CD4-positive, alpha-beta T cell treated with Interleukin-17A for 1 hour (primary cell): Measurements from ENCODE around the gene ZNF625.
A peak's percentile ranks its signal among the peaks of the same experiment; 100 is the strongest.

ENCODE experiments used
- DNase-seq: peaks from one replicate; pipeline ENCODE4 v3.0.0-alpha.2; 2020

Gene ZNF625

DNA sequence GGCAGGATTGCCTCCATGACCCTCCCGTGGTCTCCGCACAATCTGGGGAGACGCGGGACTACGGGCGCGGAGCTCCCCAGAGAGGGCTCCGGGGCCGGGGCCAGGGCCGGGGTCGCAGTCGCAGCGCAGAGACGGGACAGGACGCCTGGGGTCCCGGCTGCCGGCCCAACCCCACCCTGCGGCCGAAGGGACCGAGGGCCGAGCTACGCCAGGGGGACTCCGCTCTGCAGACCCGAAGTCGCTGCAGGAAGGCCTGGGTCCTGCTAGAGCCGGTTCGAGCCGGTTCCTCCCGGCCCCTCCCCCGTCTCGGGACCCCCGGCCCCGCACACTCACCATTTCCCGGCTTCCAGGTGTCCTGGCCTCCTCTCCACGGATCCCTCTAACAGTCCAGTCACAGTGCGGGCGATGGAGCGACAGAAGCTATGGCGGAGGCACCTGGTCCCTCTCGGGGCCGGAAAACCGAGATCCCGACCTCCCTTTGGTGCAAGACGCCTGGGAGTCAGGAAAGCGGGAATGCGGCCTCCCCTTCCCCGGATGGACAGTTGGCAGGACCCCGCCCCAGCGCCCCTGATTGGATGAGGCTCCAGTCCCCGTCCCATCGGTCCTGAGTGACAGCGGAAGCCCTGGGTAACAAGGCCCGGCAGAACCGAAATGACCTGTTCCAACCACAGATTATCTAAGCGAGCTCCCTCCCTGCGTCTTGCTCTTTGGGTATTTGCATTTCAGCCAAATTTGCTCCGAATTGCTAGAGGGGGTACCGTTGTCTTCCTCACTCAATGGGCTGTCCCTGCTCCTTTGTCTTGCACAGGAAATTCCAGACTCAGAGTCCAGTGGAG lies at the start of gene ZNF625:
ZNF625 (minus strand) TSS at position 512 of the 836 bp plus-strand sequence; CDS start at position 336, 176 bp downstream.
- DNase-seq = peak; percentile 18

GRCh38 chr19:12205296-12205695 lies 48.8 kb upstream of the ZNF625 start:
- no peak for DNase-seq

DNA sequence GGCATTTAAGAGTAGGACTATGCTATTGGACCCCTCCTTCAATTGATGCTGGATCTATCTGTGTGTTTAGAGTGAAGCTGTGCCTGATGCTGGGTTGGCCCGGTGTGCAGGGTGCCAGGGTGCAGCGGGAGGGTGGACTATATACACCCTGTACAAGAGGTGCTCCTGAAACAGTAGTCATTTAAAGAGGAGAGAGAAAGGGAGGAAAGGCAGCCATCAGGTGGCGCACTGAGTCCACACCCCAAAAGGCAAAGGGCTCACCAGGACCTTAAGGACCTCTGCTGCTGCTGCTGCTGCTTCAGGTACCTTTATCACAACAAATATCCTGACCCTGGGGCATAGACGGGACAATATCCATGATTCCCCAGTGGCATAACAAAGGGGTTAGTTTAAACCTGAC lies 45.7 kb upstream of the ZNF625 start:
- DNase-seq = peak; percentile 65

- no peak for DNase-seq
Observed at GRCh38 chr19:12199757-12200419, 43.4 kb upstream of the ZNF625 start.

GRCh38 chr19:12198136-12198535 lies 41.6 kb upstream of the ZNF625 start:
- no peak for DNase-seq

- peak; percentile 73 for DNase-seq
Observed at GRCh38 chr19:12194827-12195731, 38.5 kb upstream of the ZNF625 start.

- no peak for DNase-seq
Observed at GRCh38 chr19:12187625-12188024, 31.1 kb upstream of the ZNF625 start.

DNA sequence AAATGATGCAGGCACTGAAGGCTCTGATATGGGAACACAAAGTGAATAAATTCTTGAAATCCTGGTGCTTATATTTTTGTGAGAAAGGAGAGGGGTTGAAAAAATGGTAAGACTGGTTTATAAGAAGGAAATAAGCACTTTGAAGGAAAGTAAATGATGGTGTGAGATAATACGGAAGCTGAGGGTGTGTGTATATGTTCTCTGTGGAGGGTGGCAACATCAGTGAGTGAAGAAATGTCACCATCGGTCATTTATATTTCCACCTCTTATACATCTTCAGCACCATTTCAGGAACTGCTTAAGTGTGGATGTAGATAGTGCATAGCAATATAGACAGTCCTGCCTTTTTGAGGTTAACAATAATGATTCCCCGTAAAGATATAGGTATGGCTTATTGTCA lies 23.8 kb upstream of the ZNF625 start:
- no peak for DNase-seq

DNA sequence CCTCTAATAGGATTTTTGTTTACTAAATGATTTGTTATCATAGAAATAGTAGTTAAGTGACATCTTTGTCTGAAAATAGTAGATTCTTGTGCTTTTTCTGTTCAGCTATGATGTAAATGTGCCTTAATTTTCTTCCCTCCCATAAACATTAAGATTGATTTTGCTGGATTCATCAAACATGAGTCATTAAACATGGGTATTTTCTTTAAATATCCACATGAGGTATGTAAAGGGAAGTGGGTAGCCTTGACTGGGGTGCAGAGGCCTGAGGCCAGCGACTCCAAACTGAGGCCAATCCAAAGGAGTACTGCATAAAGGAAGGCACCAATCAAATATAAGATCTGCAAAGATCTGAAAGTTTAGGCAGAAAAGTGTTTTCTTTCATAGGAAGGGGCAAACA lies 10.1 kb upstream of the ZNF625 start:
- DNase-seq = no peak

DNA sequence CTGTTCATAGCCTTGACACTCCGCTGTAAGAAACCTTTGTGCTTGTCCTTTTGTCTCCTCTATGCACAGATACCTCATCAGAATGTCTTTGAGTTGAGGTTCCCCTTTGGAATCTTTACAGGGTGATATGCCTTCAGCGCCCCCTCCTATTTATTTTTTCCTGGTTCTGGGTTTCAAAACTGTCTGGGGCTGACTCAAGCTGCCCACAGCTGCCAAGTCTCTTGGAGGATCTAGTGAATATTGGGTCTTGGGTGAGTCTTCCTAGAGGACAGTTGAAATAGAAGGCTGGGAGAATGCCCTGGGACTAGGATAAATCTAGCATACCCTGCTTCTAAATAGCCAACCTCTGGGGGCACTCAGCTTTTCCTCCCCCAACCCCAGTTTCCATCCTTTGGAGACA lies 7.3 kb upstream of the ZNF625 start:
- DNase-seq = no peak

GRCh38 chr19:12162882-12163806 lies 6.6 kb upstream of the ZNF625 start, which contains the start of gene ZNF136:
TSS of gene ZNF136 (plus strand) at chr19:12163096. CDS start at chr19:12163204, 108 bp downstream.
- DNase-seq = peak; percentile 95

- no peak for DNase-seq
Observed at GRCh38 chr19:12162513-12162881, 6.0 kb upstream of the ZNF625 start.

- DNase-seq = peak; percentile 21
Observed at GRCh38 chr19:12159773-12160414, 3.4 kb upstream of the ZNF625 start.

- no peak for DNase-seq
Observed at GRCh38 chr19:12155324-12155860, 1.1 kb downstream of the ZNF625 start.

DNA sequence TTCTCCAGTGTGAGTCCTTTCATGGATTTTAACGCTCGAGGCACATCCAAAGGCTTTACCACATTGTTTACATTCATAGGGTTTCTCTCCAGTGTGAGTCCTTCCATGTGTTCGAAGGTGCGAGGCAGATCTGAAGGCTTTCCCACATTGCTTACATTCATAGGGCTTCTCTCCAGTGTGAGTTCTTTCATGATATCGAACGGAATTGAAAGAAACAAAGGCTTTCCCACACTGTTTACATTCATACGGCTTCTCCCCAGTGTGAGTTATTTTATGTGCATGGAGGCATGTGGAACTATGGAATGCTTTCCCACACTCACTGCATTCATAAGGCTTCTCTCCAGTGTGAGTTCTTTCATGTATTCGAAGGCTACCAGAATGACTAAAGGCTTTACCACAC lies 11.2 kb downstream of the ZNF625 start:
- no peak for DNase-seq

DNA sequence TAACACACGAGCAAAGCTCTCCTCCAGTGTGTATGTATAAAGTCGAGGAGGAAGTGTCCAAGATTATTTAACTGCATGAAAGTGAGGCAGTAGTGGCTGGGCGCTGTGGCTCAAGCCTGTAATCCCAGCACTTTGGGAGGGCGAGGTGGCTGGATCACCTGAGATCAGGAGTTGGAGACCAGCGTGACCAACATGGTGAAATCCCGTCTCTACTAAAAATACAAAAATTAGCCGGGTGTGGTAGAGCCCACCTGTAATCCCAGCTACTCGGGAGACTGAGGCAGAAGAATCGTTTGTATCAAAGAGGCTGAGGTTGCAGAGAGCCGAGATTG lies 15.2 kb downstream of the ZNF625 start:
- DNase-seq = no peak

- DNase-seq = peak; percentile 88
Observed at GRCh38 chr19:12140545-12141404, 15.8 kb downstream of the ZNF625 start.

GRCh38 chr19:12139885-12140544 lies 16.5 kb downstream of the ZNF625 start, which contains the start of gene ZNF20:
TSS of gene ZNF20 (minus strand) at chr19:12140350. CDS start at chr19:12140182, 168 bp downstream.
- DNase-seq = peak; percentile 91

DNA sequence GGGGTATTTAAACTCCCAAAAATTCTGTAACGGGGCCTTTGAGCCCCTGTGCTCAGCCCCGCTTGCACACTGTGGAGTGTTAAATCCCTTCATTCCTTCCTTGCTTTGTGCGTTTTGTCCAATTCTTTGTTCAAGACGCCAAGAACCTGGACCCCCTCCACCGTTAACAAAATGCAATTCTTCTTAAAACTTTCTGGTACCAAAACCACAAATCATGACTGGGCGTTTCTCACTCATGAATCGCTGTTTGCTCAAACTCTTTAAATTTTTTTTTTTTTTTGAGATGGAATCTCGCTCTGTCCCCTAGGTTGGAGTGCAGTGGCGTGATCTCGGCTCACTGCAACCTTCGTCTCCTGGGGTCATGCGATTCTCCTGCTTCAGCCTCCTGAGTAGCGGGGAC lies 17.3 kb downstream of the ZNF625 start:
- DNase-seq = no peak
